Transverse colon (tissue), 4 donors: ENCODE measurements around the gene LAMA2. TPM values are rescaled to one million over a fixed set of nuclear protein-coding genes. Genes with fewer than 3 reads are reported as not detected.

Source experiments
- DNase-seq: peaks from one replicate; pipeline ENCODE4 v3.0.0-alpha.2; 2019
- H3K27ac ChIP-seq, 4 donors: fragments of 200-600 bp; sonication (generic); 2 replicates each; pipeline ENCODE4 v1.5.1; 2016 to 2018; ENCODE audit warnings: inconsistent platforms in 4 of 4
- H3K27me3 ChIP-seq: fragments of 200-600 bp; sonication (generic); 2 replicates; pipeline ENCODE4 v1.5.1; 2017; ENCODE audit warnings: inconsistent platforms
- H3K36me3 ChIP-seq, 4 donors: fragments of 200-600 bp; sonication (generic); 2 replicates each; pipeline ENCODE4 v1.5.1; 2017 to 2019; ENCODE audit warnings: inconsistent platforms in 4 of 4
- H3K4me1 ChIP-seq, 4 donors: fragments of 200-600 bp; sonication (generic); 2 replicates each; pipeline ENCODE4 v1.5.1; 2017 to 2020; ENCODE audit warnings: inconsistent platforms in 4 of 4
- H3K4me3 ChIP-seq, 4 donors: fragments of 200-600 bp; sonication (generic); 1 replicate in 1 of 4; 2 replicates in 3 of 4; pipeline versions ENCODE4 v1.5.1 to v1.6.1; 2017 to 2019; ENCODE audit warnings: inconsistent platforms in 4 of 4
- H3K9me3 ChIP-seq, 2 donors: fragments of 200-600 bp; sonication (generic); 2 replicates each; pipeline ENCODE4 v1.5.1; 2017 to 2019; ENCODE audit warnings: inconsistent platforms in 2 of 2
- EP300 ChIP-seq: sonication (generic); formaldehyde crosslinking; IDR thresholded peaks from one replicate; pipeline ENCODE4 v1.6.1; 2017; ENCODE audit warnings: antibody characterized with exemption, low read depth
- POLR2A ChIP-seq: fragments of 450-650 bp; IDR thresholded peaks from one replicate; pipeline ENCODE4 v1.6.1; 2016; ENCODE audit warnings: antibody characterized with exemption, mild to moderate bottlenecking, moderate library complexity
- POLR2AphosphoS5 ChIP-seq, 3 donors: sonication (generic); formaldehyde crosslinking; IDR thresholded peaks; one replicate each; pipeline ENCODE4 v1.6.1; 2016; ENCODE audit warnings: antibody characterized with exemption in 3 of 3
- WGBS, 2 donors: methylation state at CpG; one replicate each; pipeline ENCODE4 v1.1.5; 2018; ENCODE audit warnings: low coverage in 1 of 2; 5-methylcytosine and 5-hydroxymethylcytosine counted together
- in situ Hi-C, 4 donors: fragments of 200-750 bp; cut with MboI; loops; one replicate each; pipeline versions ENCODE4 v1.15.0 to v1.15.1; 2017; ENCODE audit warnings: low sequenced_read_pairs in 3 of 4, low pct_ligation_motif_present in 1 of 4, low pct_unique_long_range_greater_than_20kb in 1 of 4
- intact Hi-C: fragments of 100-400 bp; cut with DNase I; formaldehyde crosslinking; loops from one replicate; pipeline ENCODE4 v1.15.1; 2023; ENCODE audit warnings: low total_unique reads
- total RNA-seq, 4 donors: library from RNA; depleted of rRNA; stranded (reverse); fragments of >200 nt; gene quantifications; one replicate each; pipeline ENCODE4 v1.1.0, GENCODE V29; 2016
- TF ChIP-seq, protein P1 (sequence below), 5 experiments: fragments of 200-600 bp in 3 of 5; fragments of 450-650 bp in 2 of 5; sonication (generic) in 3 of 5; IDR thresholded peaks; 1 replicate in 2 of 5; 2 replicates in 3 of 5; pipeline ENCODE4 v1.5.1; 2016 to 2017; ENCODE audit warnings: antibody characterized with exemption in 5 of 5, inconsistent platforms in 3 of 5, mild to moderate bottlenecking in 2 of 5, moderate library complexity in 1 of 5

LAMA2 gene
- total RNA-seq, 4 donors from 2014 or later, result 12.3 to 43.0 (median 32.1) TPM

DNA sequence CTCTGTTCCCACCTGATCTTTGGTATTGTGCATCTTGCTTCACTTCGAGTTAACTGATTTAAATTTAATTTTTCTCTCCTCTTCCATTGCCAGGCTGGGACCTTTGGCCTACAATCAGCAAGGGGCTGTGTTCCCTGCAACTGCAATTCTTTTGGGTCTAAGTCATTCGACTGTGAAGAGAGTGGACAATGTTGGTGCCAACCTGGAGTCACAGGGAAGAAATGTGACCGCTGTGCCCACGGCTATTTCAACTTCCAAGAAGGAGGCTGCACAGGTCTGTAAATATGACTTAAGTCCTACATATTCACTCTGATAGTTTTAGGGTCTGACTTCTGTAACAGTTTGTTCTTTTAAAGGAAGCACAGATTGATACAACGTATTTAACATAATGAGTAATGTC is 414.7 kb downstream of the LAMA2 start:
- intact Hi-C loops (no loop called here), in situ Hi-C loops (no loop called here)
- Histone ChIP-seq H3K36me3 (no peaks in the 10 kb centered on the region), H3K27me3 (no peaks in the 10 kb centered on the region), H3K4me1 (no peaks in the 10 kb centered on the region), H3K27ac (no peak overlapping the region), H3K4me3 (no peak overlapping the region), H3K9me3 (no peaks in the 10 kb centered on the region)
- no peak for DNase-seq
- TF ChIP-seq POLR2A (no peak), POLR2AphosphoS5 (IDR thresholded peaks at IDR 0.05) (no peak), EP300 (no peak)
- WGBS, 2 donors, result 76 to 82% methylated on average over 5 of the region's 5 CpGs

- Histone ChIP-seq H3K9me3 (no peaks in the 10 kb centered on the region), H3K36me3 (no peaks in the 10 kb centered on the region), H3K27ac (no peak overlapping the region), H3K27me3 (no peaks in the 10 kb centered on the region), H3K4me1 (peaks cover 0 to 11% (median 0%) of the 10 kb centered on the region in 4 donors), H3K4me3 (no peak overlapping the region)
- no peak for DNase-seq
- intact Hi-C loops (no loop called here), in situ Hi-C loops (no loop called here)
- no peak for TF ChIP-seq POLR2AphosphoS5 (IDR thresholded peaks at IDR 0.05)
- TF ChIP-seq, protein P1, sequence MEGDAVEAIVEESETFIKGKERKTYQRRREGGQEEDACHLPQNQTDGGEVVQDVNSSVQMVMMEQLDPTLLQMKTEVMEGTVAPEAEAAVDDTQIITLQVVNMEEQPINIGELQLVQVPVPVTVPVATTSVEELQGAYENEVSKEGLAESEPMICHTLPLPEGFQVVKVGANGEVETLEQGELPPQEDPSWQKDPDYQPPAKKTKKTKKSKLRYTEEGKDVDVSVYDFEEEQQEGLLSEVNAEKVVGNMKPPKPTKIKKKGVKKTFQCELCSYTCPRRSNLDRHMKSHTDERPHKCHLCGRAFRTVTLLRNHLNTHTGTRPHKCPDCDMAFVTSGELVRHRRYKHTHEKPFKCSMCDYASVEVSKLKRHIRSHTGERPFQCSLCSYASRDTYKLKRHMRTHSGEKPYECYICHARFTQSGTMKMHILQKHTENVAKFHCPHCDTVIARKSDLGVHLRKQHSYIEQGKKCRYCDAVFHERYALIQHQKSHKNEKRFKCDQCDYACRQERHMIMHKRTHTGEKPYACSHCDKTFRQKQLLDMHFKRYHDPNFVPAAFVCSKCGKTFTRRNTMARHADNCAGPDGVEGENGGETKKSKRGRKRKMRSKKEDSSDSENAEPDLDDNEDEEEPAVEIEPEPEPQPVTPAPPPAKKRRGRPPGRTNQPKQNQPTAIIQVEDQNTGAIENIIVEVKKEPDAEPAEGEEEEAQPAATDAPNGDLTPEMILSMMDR (IDR thresholded peaks at IDR 0.05), result no peak
- TF ChIP-seq POLR2A, result no peak
- TF ChIP-seq EP300, result no peak
- WGBS, 2 donors, result 64 to 78% methylated on average over 2 of the region's 2 CpGs
These were observed 419.7 kb downstream of the LAMA2 start for GRCh38 chr6:129302671-129303070.

DNA sequence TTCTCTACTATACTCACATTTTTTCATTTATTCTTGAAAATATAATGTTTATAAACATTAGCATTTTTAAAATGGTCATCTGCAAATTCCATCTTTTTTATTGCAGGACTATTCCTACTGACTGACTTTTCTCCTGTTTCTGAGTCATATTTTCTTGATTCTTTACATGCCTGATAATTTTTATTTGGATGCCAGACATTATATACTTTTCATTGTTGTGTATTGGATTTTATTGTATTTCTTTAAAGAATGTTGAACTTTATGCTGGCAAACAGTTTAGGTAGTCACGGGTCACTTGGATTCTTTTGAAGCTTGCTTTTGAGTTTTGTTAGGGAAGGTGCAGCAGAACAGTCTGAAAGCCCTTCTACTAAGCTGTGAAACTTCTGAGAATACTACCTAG is 423.9 kb downstream of the LAMA2 start:
- no peak for DNase-seq
- WGBS, 2 donors, result 33 to 53% methylated on average over 1 of the region's 1 CpG
- H3K27ac ChIP-seq, result no peak overlapping the region
- intact Hi-C loops, result no loop called here
- peaks cover 0 to 11% (median 0%) of the 10 kb centered on the region in 4 donors for H3K4me1 ChIP-seq
- no peaks in the 10 kb centered on the region for H3K9me3 ChIP-seq
- no peaks in the 10 kb centered on the region for H3K27me3 ChIP-seq
- no peaks in the 10 kb centered on the region for H3K36me3 ChIP-seq
- in situ Hi-C loops, result no loop called here
- no peak overlapping the region for H3K4me3 ChIP-seq
- TF ChIP-seq, protein P1 (IDR thresholded peaks at IDR 0.05), result no peak

DNA sequence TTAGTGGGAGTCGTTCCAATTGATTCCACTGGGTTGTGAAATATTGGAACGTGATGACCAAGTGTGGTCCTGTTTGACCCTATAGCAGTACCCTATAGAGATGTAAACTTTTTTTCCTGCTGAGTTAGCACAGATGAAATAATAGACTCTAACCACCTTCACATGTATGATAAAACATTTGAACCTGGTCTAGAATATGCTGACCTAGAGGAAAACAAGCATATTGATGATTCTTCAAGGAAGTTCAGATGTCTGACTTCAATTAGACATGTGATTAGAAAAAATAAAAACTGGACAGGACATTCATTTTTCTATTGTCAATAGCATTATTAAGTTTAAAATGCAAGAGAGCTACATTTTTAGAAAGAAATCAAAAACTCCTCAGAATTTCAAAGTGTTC is 424.9 kb downstream of the LAMA2 start:
- H3K36me3 ChIP-seq, result no peaks in the 10 kb centered on the region
- TF ChIP-seq POLR2AphosphoS5 (IDR thresholded peaks at IDR 0.05) (no peak), POLR2A (no peak), EP300 (no peak)
- TF ChIP-seq, protein P1 (IDR thresholded peaks at IDR 0.05), result no peak
- no peak for DNase-seq
- H3K9me3 ChIP-seq, result no peaks in the 10 kb centered on the region
- peaks cover 0 to 11% (median 0%) of the 10 kb centered on the region in 4 donors for H3K4me1 ChIP-seq
- H3K27ac ChIP-seq, result no peak overlapping the region
- no peak overlapping the region for H3K4me3 ChIP-seq
- 55 to 60% methylated on average over 2 of the region's 2 CpGs for WGBS, 2 donors
- in situ Hi-C loops, result no loop called here
- intact Hi-C loops, result no loop called here
- no peaks in the 10 kb centered on the region for H3K27me3 ChIP-seq

DNA sequence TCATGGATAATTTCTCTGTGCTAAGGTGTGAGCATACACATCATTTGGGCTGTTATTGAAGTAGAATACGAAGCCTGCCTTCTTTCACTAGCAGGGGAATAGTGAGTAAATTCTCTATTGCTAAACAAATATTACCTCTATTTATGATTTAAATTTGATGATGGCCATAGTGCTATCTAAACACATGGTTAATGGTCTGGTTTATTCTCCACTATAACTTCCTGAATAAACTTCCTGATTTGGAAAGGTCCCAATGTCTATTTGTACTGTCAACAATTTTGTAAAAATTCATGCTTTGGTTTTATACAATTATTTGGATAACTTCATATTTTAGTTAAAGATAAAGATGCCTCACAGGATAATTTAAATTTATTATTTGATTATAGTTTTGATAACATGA is 426.2 kb downstream of the LAMA2 start:
- H3K4me1 ChIP-seq, result peaks cover 0 to 11% (median 0%) of the 10 kb centered on the region in 4 donors
- intact Hi-C loops (no loop called here), in situ Hi-C loops (no loop called here)
- TF ChIP-seq POLR2A, result no peak
- TF ChIP-seq, protein P1 (IDR thresholded peaks at IDR 0.05), result no peak
- no peak for TF ChIP-seq POLR2AphosphoS5 (IDR thresholded peaks at IDR 0.05)
- TF ChIP-seq EP300, result no peak
- H3K4me3 ChIP-seq, result no peak overlapping the region
- no peak for DNase-seq
- no peak overlapping the region for H3K27ac ChIP-seq
- 25 to 68% methylated on average over 1 of the region's 1 CpG for WGBS, 2 donors
- H3K36me3 ChIP-seq, result no peaks in the 10 kb centered on the region
- no peaks in the 10 kb centered on the region for H3K27me3 ChIP-seq
- no peaks in the 10 kb centered on the region for H3K9me3 ChIP-seq
